Liver (tissue), 9 donors: Measurements from ENCODE around the gene SEPTIN8. TPM values are rescaled to one million over a fixed set of nuclear protein-coding genes. Genes with fewer than 3 reads are reported as not detected.
A peak's percentile ranks its signal among the peaks of the same experiment; 100 is the strongest.
"Not testable (repeated sequence)": the region's sequence is repeated elsewhere in the genome, so short reads cannot be mapped to it uniquely, and the experiment has no call there.

Source experiments
- DNase-seq: peaks from one replicate; pipeline ENCODE4 v3.0.0-alpha.2; 2017; ENCODE audit warnings: low spot score
- H3K27ac ChIP-seq, 2 donors: one replicate each; pipeline ENCODE4 v1.7.0; 2013; ENCODE audit warnings: inconsistent platforms in 2 of 2, low read length in 2 of 2, control low read depth in 1 of 2, low read depth in 1 of 2, mild to moderate bottlenecking in 1 of 2
- H3K27me3 ChIP-seq, 4 donors: one replicate each; pipeline versions ENCODE4 v1.6.1 to v1.7.0; 2013; ENCODE audit warnings: low read length in 3 of 4, inconsistent platforms in 1 of 4, mild to moderate bottlenecking in 1 of 4, moderate library complexity in 1 of 4; ENCODE audit not compliant: control insufficient read depth in 4 of 4, insufficient read depth in 4 of 4
- H3K36me3 ChIP-seq, 4 donors: one replicate each; pipeline versions ENCODE4 v1.6.1 to v1.7.0; 2013; ENCODE audit warnings: low read length in 3 of 4, mild to moderate bottlenecking in 3 of 4, low read depth in 1 of 4, moderate library complexity in 1 of 4; ENCODE audit not compliant: control insufficient read depth in 4 of 4, insufficient read depth in 3 of 4
- H3K4me1 ChIP-seq, 4 donors: one replicate each; pipeline versions ENCODE4 v1.6.1 to v1.7.0; 2013; ENCODE audit warnings: low read length in 3 of 4, mild to moderate bottlenecking in 3 of 4, moderate library complexity in 1 of 4; ENCODE audit not compliant: control insufficient read depth in 4 of 4, insufficient read depth in 4 of 4
- H3K4me3 ChIP-seq, 3 donors: one replicate each; pipeline versions ENCODE4 v1.6.1 to v1.7.0; 2013; ENCODE audit warnings: low read length in 3 of 3, control low read depth in 1 of 3, low read depth in 1 of 3, mild to moderate bottlenecking in 1 of 3
- H3K9ac ChIP-seq, 2 donors: one replicate each; pipeline ENCODE4 v1.7.0; 2013; ENCODE audit warnings: low read length in 2 of 2, mild to moderate bottlenecking in 2 of 2, moderate library complexity in 2 of 2, control low read depth in 1 of 2, low read depth in 1 of 2
- H3K9me3 ChIP-seq, 4 donors: one replicate each; pipeline versions ENCODE4 v1.6.1 to v1.7.0; 2013; ENCODE audit warnings: low read length in 3 of 4; ENCODE audit not compliant: control insufficient read depth in 4 of 4
- ATF3 ChIP-seq: IDR thresholded peaks from 2 replicates; pipeline ENCODE4 v1.6.1; 2016; ENCODE audit warnings: antibody characterized with exemption
- EGR1 ChIP-seq, 2 donors: IDR thresholded peaks; 2 replicates each; pipeline ENCODE4 v1.6.1; 2016 to 2018; ENCODE audit warnings: antibody characterized with exemption in 2 of 2, low read depth in 2 of 2
- FOXA1 ChIP-seq: IDR thresholded peaks from 2 replicates; pipeline ENCODE4 v1.6.1; 2016; ENCODE audit warnings: antibody characterized with exemption
- FOXA2 ChIP-seq: IDR thresholded peaks from 2 replicates; pipeline ENCODE4 v1.6.1; 2016; ENCODE audit warnings: antibody characterized with exemption
- GABPA ChIP-seq, 2 donors: IDR thresholded peaks in 1 of 2; conservative IDR thresholded peaks in 1 of 2; 2 replicates each; pipeline ENCODE4 v1.6.1; 2016; ENCODE audit warnings: antibody characterized with exemption in 2 of 2, mild to moderate bottlenecking in 1 of 2, moderate library complexity in 1 of 2
- HNF4A ChIP-seq, 2 donors: conservative IDR thresholded peaks; 2 replicates each; pipeline ENCODE4 v1.6.1; 2016; ENCODE audit warnings: antibody characterized with exemption in 2 of 2, mild to moderate bottlenecking in 2 of 2
- HNF4G ChIP-seq: IDR thresholded peaks from 2 replicates; pipeline ENCODE4 v1.6.1; 2016; ENCODE audit warnings: antibody characterized with exemption
- JUND ChIP-seq, 2 donors: IDR thresholded peaks; 2 replicates each; pipeline ENCODE4 v1.6.1; 2016; ENCODE audit warnings: antibody characterized with exemption in 2 of 2
- MAX ChIP-seq: IDR thresholded peaks from 2 replicates; pipeline ENCODE4 v1.6.1; 2016; ENCODE audit warnings: antibody characterized with exemption
- NR2F2 ChIP-seq: IDR thresholded peaks from 2 replicates; pipeline ENCODE4 v1.6.1; 2016; ENCODE audit warnings: antibody characterized with exemption
- RAD21 ChIP-seq, 2 donors: IDR thresholded peaks; 2 replicates each; pipeline ENCODE4 v1.6.1; 2016; ENCODE audit warnings: antibody characterized with exemption in 2 of 2, mild to moderate bottlenecking in 2 of 2
- REST ChIP-seq: IDR thresholded peaks from 2 replicates; pipeline ENCODE4 v1.6.1; 2016; ENCODE audit warnings: antibody characterized with exemption, mild to moderate bottlenecking
- RXRA ChIP-seq, 2 donors: IDR thresholded peaks; 2 replicates each; pipeline ENCODE4 v1.6.1; 2017 to 2018; ENCODE audit warnings: antibody characterized with exemption in 2 of 2, mild to moderate bottlenecking in 1 of 2
- SP1 ChIP-seq: IDR thresholded peaks from 2 replicates; pipeline ENCODE4 v1.6.1; 2018; ENCODE audit warnings: antibody characterized with exemption, mild to moderate bottlenecking
- TAF1 ChIP-seq: conservative IDR thresholded peaks from 2 replicates; pipeline ENCODE4 v1.6.1; 2016; ENCODE audit warnings: antibody characterized with exemption, mild to moderate bottlenecking
- YY1 ChIP-seq: IDR thresholded peaks from 2 replicates; pipeline ENCODE4 v1.6.1; 2016; ENCODE audit warnings: antibody characterized with exemption, mild to moderate bottlenecking
- ZBTB33 ChIP-seq: IDR thresholded peaks from 2 replicates; pipeline ENCODE4 v1.6.1; 2016; ENCODE audit warnings: antibody characterized with exemption
- WGBS: extraction: QIAGEN DNeasy Blood & Tissue Kit; methylation state at CpG from one replicate; pipeline ENCODE4 v1.1.7; 2013; 5-methylcytosine and 5-hydroxymethylcytosine counted together
- polyA plus RNA-seq, 2 donors: library from polyadenylated mRNA; stranded (reverse) in 1 of 2; unstranded in 1 of 2; fragments of 200-250 nt in 1 of 2; fragments of >200 nt in 1 of 2; fragmentation: Nextera tagmentation in 1 of 2; extraction: Ambion mirVana in 1 of 2; gene quantifications; one replicate each; pipeline versions ENCODE4 v1.2.1 to v1.2.3, GENCODE V29; 2013 to 2015
- total RNA-seq, 2 donors: library from RNA; depleted of rRNA; stranded (reverse); fragments of >200 nt; gene quantifications; one replicate each; pipeline ENCODE4 v1.2.3, GENCODE V29; 2014
- TF ChIP-seq, protein P1 (sequence below): fragments of 150-350 bp; IDR thresholded peaks from 2 replicates; pipeline ENCODE4 v1.5.1; 2017; ENCODE audit warnings: improper control_type of control experiment, low read depth, low read length; ENCODE audit not compliant: missing input control
- donor health status: healthy.
- donor health status: healthy.
- donor health status: healthy.
- donor health status: healthy.
- donor health status: healthy.

SEPTIN8 gene
- total and polyA plus RNA-seq, 4 donors: 4.7 to 16.5 (median 9.8) TPM

DNA sequence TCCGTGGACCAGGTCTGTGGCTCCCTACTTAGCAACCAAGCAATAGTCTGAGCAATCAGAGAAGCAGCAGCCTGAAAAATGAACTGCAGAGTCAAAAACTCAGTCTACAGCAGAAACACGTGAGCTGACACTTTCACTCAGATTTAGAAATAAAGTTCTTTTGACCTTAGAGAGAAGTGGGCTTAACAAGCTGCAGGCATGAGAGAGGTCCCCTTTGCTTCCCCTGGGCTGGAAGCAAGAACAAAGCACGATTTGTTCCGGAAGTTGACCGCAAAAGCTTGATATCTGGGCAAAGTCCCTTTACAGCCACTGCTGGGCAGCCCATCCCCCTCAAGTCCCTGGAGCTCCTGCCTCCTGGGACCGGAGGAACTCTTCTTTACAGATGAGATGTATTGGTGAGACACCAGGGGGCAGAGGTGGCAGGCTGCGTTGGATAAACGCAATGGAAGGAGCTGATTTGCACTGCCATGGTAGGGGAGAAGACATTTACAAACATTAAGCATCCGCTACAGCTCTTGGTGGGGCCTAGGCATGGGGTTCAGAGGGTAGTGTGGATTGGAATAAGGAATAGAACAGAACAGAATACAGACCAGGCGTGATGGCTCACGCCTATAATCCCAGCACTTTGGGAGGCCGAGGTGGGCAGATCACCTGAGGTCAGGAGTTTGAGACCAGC is 30.3 kb upstream of the SEPTIN8 start:
- Histone ChIP-seq H3K36me3 (no peaks in the 10 kb centered on the region), H3K27ac (peak overlapping the region; percentile 67 to 78), H3K4me1 (peaks cover 7 to 22% (median 14%) of the 10 kb centered on the region in 4 donors), H3K27me3 (no peaks in the 10 kb centered on the region), H3K9ac (peak overlapping the region; percentile 43), H3K4me3 (peak overlapping the region in 2 of 3 donors; percentile 50 to 59), H3K9me3 (no peaks in the 10 kb centered on the region)
- DNase-seq: no peak
- TF ChIP-seq ZBTB33 (no peak), REST (peak; percentile 54), MAX (peak; percentile 43), FOXA2 (no peak), JUND (IDR thresholded peaks at IDR 0.05) (peak in 1 of 2 donors; percentile 71), GABPA (IDR thresholded peaks at IDR 0.05 in 1 of 2, conservative IDR thresholded peaks at IDR 0.05 in 1 of 2) (peak in 1 of 2 donors; percentile 75), RAD21 (IDR thresholded peaks at IDR 0.05) (peak; percentile 55 to 75), YY1 (peak; percentile 37), HNF4G (peak; percentile 97), ATF3 (peak; percentile 22), RXRA (IDR thresholded peaks at IDR 0.05) (peak; percentile 54 to 84), NR2F2 (peak; percentile 21), EGR1 (IDR thresholded peaks at IDR 0.05; ENCODE audit: low read depth in 2 of 2) (peak; percentile 32 to 36), FOXA1 (no peak), TAF1 (peak; percentile 52), HNF4A (conservative IDR thresholded peaks at IDR 0.05) (peak; percentile 93 to 97), SP1 (peak; percentile 95)
- TF ChIP-seq, protein P1, sequence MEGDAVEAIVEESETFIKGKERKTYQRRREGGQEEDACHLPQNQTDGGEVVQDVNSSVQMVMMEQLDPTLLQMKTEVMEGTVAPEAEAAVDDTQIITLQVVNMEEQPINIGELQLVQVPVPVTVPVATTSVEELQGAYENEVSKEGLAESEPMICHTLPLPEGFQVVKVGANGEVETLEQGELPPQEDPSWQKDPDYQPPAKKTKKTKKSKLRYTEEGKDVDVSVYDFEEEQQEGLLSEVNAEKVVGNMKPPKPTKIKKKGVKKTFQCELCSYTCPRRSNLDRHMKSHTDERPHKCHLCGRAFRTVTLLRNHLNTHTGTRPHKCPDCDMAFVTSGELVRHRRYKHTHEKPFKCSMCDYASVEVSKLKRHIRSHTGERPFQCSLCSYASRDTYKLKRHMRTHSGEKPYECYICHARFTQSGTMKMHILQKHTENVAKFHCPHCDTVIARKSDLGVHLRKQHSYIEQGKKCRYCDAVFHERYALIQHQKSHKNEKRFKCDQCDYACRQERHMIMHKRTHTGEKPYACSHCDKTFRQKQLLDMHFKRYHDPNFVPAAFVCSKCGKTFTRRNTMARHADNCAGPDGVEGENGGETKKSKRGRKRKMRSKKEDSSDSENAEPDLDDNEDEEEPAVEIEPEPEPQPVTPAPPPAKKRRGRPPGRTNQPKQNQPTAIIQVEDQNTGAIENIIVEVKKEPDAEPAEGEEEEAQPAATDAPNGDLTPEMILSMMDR: peak; percentile 13
- WGBS: 42% methylated on average over 12 of the region's 12 CpGs

DNA sequence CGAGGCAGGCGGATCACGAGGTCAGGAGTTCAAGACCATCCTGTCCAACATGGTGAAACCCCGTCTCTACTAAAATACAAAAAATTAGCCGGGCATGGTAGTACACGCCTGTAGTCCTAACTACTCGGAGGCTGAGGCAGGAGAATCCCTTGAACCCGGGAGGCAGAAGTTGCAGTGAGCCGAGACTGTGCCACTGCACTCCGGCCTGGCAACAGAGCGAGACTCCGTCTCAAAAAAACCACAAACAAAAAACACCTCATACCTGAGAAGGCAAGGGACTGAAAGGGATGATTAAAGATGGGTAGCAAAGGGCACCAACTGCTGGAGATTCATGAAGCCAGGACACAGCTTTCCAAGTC is 29.7 kb upstream of the SEPTIN8 start:
- 85% methylated on average over 12 of the region's 12 CpGs for WGBS
- peak overlapping the region; percentile 43 for H3K9ac ChIP-seq
- peaks cover 7 to 22% (median 14%) of the 10 kb centered on the region in 4 donors for H3K4me1 ChIP-seq
- H3K9me3 ChIP-seq, H3K36me3 ChIP-seq, DNase-seq, H3K27me3 ChIP-seq: not testable (repeated sequence)
- peak overlapping the region in 2 of 3 donors; percentile 50 to 59 for H3K4me3 ChIP-seq
- peak overlapping the region; percentile 67 to 78 for H3K27ac ChIP-seq

GRCh38 chr5:132805872-132806271 is 28.8 kb upstream of the SEPTIN8 start:
- not testable (repeated sequence) for H3K4me3 ChIP-seq
- WGBS: 89% methylated on average over 6 of the region's 6 CpGs

DNA sequence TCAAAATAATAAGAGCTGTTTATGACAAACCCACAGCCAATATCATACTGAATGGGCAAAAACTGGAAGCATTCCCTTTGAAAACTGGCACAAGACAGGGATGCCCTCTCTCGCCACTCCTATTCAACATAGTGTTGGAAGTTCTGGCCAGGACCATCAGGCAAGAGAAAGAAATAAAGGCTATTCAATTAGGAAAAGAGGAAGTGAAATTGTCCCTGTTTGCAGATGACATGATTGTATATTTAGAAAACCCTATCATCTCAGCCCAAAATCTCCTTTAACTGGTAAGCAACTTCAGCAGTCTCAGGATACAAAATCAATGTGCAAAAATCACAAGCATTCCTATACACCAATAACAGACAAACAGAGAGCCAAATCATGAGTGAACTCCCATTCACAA is 27.2 kb upstream of the SEPTIN8 start:
- not testable (repeated sequence) for H3K9me3 ChIP-seq, DNase-seq, H3K36me3 ChIP-seq, H3K9ac ChIP-seq, H3K27me3 ChIP-seq, H3K27ac ChIP-seq, H3K4me3 ChIP-seq
- 95% methylated on average over 1 of the region's 1 CpG for WGBS
- H3K4me1 ChIP-seq: peaks cover 5 to 14% (median 12%) of the 10 kb centered on the region in 4 donors

More at GRCh38 chr5:132805872-132806271, 28.8 kb upstream of the SEPTIN8 start:
- H3K27me3 ChIP-seq, H3K36me3 ChIP-seq, H3K9ac ChIP-seq, H3K27ac ChIP-seq, H3K9me3 ChIP-seq, DNase-seq: not testable (repeated sequence)
- peaks cover 7 to 22% (median 14%) of the 10 kb centered on the region in 4 donors for H3K4me1 ChIP-seq
